ENCODE results near the gene ERRFI1.
A peak's percentile ranks its signal among the peaks of the same experiment; 100 is the strongest.

The ERRFI1 gene

GRCh38 chr1:8028571-8028910 lies 2.4 kb upstream of the ERRFI1 start:
- Histone ChIP-seq H3K9ac (ENCODE audit: insufficient read length, low read depth) (no peak overlapping the region), H3K4me3 (ENCODE audit: insufficient read length, low read depth) (no peak overlapping the region), H3K36me3 (ENCODE audit: insufficient read depth, insufficient read length, low read length) (no peaks in the 10 kb centered on the region), H3K27me3 (ENCODE audit: insufficient read depth, insufficient read length) (peaks cover 5% of the 10 kb centered on the region), H3K4me1 (ENCODE audit: insufficient read depth, insufficient read length) (peaks cover 6% of the 10 kb centered on the region), H3K9me3 (ENCODE audit: insufficient read depth, low read length) (no peaks in the 10 kb centered on the region)
- DNase-seq (ENCODE audit: low read depth, low spot score): no peak
- no peak for TF ChIP-seq SUZ12 (IDR thresholded peaks at IDR 0.05; ENCODE audit: extremely low read depth, insufficient read depth, insufficient read length)
- no peak for TF ChIP-seq YY1 (IDR thresholded peaks at IDR 0.05; ENCODE audit: insufficient read depth, insufficient read length)
- TF ChIP-seq ZNF274 (IDR thresholded peaks at IDR 0.05; ENCODE audit: low read depth, low read length): no peak

GRCh38 chr1:8027748-8028570 lies 1.9 kb upstream of the ERRFI1 start:
- no peaks in the 10 kb centered on the region for H3K9me3 ChIP-seq (ENCODE audit: insufficient read depth, low read length)
- no peaks in the 10 kb centered on the region for H3K36me3 ChIP-seq (ENCODE audit: insufficient read depth, insufficient read length, low read length)
- H3K4me3 ChIP-seq (ENCODE audit: insufficient read length, low read depth): no peak overlapping the region
- peaks cover 4% of the 10 kb centered on the region for H3K4me1 ChIP-seq (ENCODE audit: insufficient read depth, insufficient read length)
- H3K9ac ChIP-seq (ENCODE audit: insufficient read length, low read depth): no peak overlapping the region
- DNase-seq (ENCODE audit: low read depth, low spot score): no peak
- TF ChIP-seq ZNF274 (IDR thresholded peaks at IDR 0.05; ENCODE audit: low read depth, low read length) (no peak), YY1 (IDR thresholded peaks at IDR 0.05; ENCODE audit: insufficient read depth, insufficient read length) (no peak), SUZ12 (IDR thresholded peaks at IDR 0.05; ENCODE audit: extremely low read depth, insufficient read depth, insufficient read length) (no peak)
- H3K27me3 ChIP-seq (ENCODE audit: insufficient read depth, insufficient read length): peaks cover 5% of the 10 kb centered on the region

GRCh38 chr1:8026976-8027747 lies 1.1 kb upstream of the ERRFI1 start:
- no peak for TF ChIP-seq ZNF274 (IDR thresholded peaks at IDR 0.05; ENCODE audit: low read depth, low read length)
- TF ChIP-seq YY1 (IDR thresholded peaks at IDR 0.05; ENCODE audit: insufficient read depth, insufficient read length): no peak
- TF ChIP-seq SUZ12 (IDR thresholded peaks at IDR 0.05; ENCODE audit: extremely low read depth, insufficient read depth, insufficient read length): no peak
- Histone ChIP-seq H3K36me3 (ENCODE audit: insufficient read depth, insufficient read length, low read length) (no peaks in the 10 kb centered on the region), H3K4me3 (ENCODE audit: insufficient read length, low read depth) (peak overlapping the region; percentile 86), H3K27me3 (ENCODE audit: insufficient read depth, insufficient read length) (peaks cover 5% of the 10 kb centered on the region), H3K9me3 (ENCODE audit: insufficient read depth, low read length) (no peaks in the 10 kb centered on the region), H3K9ac (ENCODE audit: insufficient read length, low read depth) (peak overlapping the region; percentile 94), H3K4me1 (ENCODE audit: insufficient read depth, insufficient read length) (peaks cover 4% of the 10 kb centered on the region)
- no peak for DNase-seq (ENCODE audit: low read depth, low spot score)

DNA sequence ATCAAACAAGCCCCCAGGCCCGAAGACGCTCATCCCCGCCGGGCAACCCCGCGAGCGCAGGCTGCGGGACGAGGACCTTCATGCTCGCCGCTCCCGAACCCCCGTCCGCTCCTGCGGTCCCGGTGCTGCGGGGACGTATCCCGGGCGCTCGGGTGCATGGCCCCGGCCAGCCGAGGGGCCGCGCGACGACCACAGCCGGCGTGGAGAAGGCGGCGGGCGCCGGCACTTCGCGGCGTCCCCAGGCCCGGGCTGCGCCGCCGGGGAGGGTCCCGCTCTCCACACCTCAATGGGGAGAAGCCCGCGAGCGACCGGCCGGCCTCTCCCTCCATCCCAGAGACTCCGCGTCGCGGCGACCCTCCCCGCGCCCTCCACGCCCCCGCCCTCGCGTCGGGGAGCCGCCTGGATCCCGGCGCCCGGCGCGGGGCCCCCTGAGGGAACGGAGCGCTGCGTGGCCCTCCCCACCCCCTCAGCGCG lies 401 bp downstream of the ERRFI1 start:
- TF ChIP-seq ZNF274 (IDR thresholded peaks at IDR 0.05; ENCODE audit: low read depth, low read length): no peak

GRCh38 chr1:8025061-8025670 lies 943 bp downstream of the ERRFI1 start:
- H3K4me1 ChIP-seq (ENCODE audit: insufficient read depth, insufficient read length): peaks cover 4% of the 10 kb centered on the region
- H3K36me3 ChIP-seq (ENCODE audit: insufficient read depth, insufficient read length, low read length): no peaks in the 10 kb centered on the region
- H3K4me3 ChIP-seq (ENCODE audit: insufficient read length, low read depth): peak overlapping the region; percentile 86
- TF ChIP-seq SUZ12 (IDR thresholded peaks at IDR 0.05; ENCODE audit: extremely low read depth, insufficient read depth, insufficient read length) (no peak), ZNF274 (IDR thresholded peaks at IDR 0.05; ENCODE audit: low read depth, low read length) (no peak), YY1 (IDR thresholded peaks at IDR 0.05; ENCODE audit: insufficient read depth, insufficient read length) (no peak)
- H3K27me3 ChIP-seq (ENCODE audit: insufficient read depth, insufficient read length): peaks cover 5% of the 10 kb centered on the region
- peak overlapping the region; percentile 89 for H3K9ac ChIP-seq (ENCODE audit: insufficient read length, low read depth)
- H3K9me3 ChIP-seq (ENCODE audit: insufficient read depth, low read length): no peaks in the 10 kb centered on the region
- no peak for DNase-seq (ENCODE audit: low read depth, low spot score)

More for the DNA sequence above, 401 bp downstream of the ERRFI1 start:
- no peaks in the 10 kb centered on the region for H3K9me3 ChIP-seq (ENCODE audit: insufficient read depth, low read length)
- no peak for DNase-seq (ENCODE audit: low read depth, low spot score)
- H3K4me3 ChIP-seq (ENCODE audit: insufficient read length, low read depth): peak overlapping the region; percentile 86
- H3K36me3 ChIP-seq (ENCODE audit: insufficient read depth, insufficient read length, low read length): no peaks in the 10 kb centered on the region
- peak overlapping the region; percentile 89 for H3K9ac ChIP-seq (ENCODE audit: insufficient read length, low read depth)
- peaks cover 5% of the 10 kb centered on the region for H3K27me3 ChIP-seq (ENCODE audit: insufficient read depth, insufficient read length)
- H3K4me1 ChIP-seq (ENCODE audit: insufficient read depth, insufficient read length): peaks cover 4% of the 10 kb centered on the region

GRCh38 chr1:8024329-8024728 lies 1.8 kb downstream of the ERRFI1 start:
- Histone ChIP-seq H3K4me1 (ENCODE audit: insufficient read depth, insufficient read length) (peaks cover 4% of the 10 kb centered on the region), H3K36me3 (ENCODE audit: insufficient read depth, insufficient read length, low read length) (no peaks in the 10 kb centered on the region), H3K4me3 (ENCODE audit: insufficient read length, low read depth) (peak overlapping the region; percentile 86), H3K9ac (ENCODE audit: insufficient read length, low read depth) (no peak overlapping the region), H3K9me3 (ENCODE audit: insufficient read depth, low read length) (no peaks in the 10 kb centered on the region), H3K27me3 (ENCODE audit: insufficient read depth, insufficient read length) (peaks cover 5% of the 10 kb centered on the region)
- TF ChIP-seq YY1 (IDR thresholded peaks at IDR 0.05; ENCODE audit: insufficient read depth, insufficient read length) (no peak), ZNF274 (IDR thresholded peaks at IDR 0.05; ENCODE audit: low read depth, low read length) (no peak), SUZ12 (IDR thresholded peaks at IDR 0.05; ENCODE audit: extremely low read depth, insufficient read depth, insufficient read length) (no peak)
- DNase-seq (ENCODE audit: low read depth, low spot score): no peak

GRCh38 chr1:8023995-8024313 lies 2.2 kb downstream of the ERRFI1 start:
- no peak for TF ChIP-seq SUZ12 (IDR thresholded peaks at IDR 0.05; ENCODE audit: extremely low read depth, insufficient read depth, insufficient read length)
- TF ChIP-seq ZNF274 (IDR thresholded peaks at IDR 0.05; ENCODE audit: low read depth, low read length): no peak
- TF ChIP-seq YY1 (IDR thresholded peaks at IDR 0.05; ENCODE audit: insufficient read depth, insufficient read length): no peak
- Histone ChIP-seq H3K9me3 (ENCODE audit: insufficient read depth, low read length) (no peaks in the 10 kb centered on the region), H3K27me3 (ENCODE audit: insufficient read depth, insufficient read length) (peaks cover 5% of the 10 kb centered on the region), H3K4me1 (ENCODE audit: insufficient read depth, insufficient read length) (peaks cover 4% of the 10 kb centered on the region), H3K9ac (ENCODE audit: insufficient read length, low read depth) (no peak overlapping the region), H3K4me3 (ENCODE audit: insufficient read length, low read depth) (no peak overlapping the region), H3K36me3 (ENCODE audit: insufficient read depth, insufficient read length, low read length) (no peaks in the 10 kb centered on the region)
- no peak for DNase-seq (ENCODE audit: low read depth, low spot score)

Data from NT2/D1 (cell line).